GM15510 (cell line): Measurements from ENCODE around the gene PTK7.

Experiments
- POLR2A ChIP-seq: IDR thresholded peaks from 3 replicates; pipeline ENCODE4 v1.6.1; 2011; ENCODE audit warnings: borderline replicate concordance; ENCODE audit not compliant: insufficient read length; ENCODE audit errors: extremely low read depth

PTK7 gene

DNA sequence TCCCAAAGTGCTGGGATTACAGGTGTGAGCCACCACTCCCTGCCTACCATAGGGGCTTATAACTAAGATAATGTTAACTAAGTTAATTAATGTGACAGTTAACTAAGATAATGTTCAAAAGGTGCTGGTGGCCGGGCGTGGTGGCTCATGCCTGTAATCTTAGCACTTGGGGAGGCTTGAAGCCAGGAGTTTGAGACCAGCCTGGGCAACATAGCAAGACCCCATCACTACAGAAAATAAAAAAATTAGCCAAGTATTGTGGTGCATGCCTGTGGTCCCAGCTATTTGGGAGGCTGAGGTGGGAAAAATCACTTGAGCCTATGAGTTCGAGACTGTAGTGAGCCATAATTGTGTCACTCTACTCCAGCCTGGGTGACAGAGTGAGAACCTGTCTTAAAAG, 62.2 kb downstream of the PTK7 start:
- TF ChIP-seq POLR2A: no peak

DNA sequence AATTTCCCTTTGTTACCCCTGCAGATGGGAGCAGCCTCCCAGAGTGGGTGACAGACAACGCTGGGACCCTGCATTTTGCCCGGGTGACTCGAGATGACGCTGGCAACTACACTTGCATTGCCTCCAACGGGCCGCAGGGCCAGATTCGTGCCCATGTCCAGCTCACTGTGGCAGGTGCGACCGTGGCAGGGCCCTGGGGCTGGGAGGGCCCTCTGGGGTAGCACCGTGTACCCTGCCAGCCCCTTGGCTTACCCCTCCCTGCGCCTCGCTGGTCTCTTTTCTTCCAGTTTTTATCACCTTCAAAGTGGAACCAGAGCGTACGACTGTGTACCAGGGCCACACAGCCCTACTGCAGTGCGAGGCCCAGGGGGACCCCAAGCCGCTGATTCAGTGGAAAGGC, 65.5 kb downstream of the PTK7 start:
- no peak for TF ChIP-seq POLR2A

- TF ChIP-seq POLR2A: no peak
These were observed 66.0 kb downstream of the PTK7 start for GRCh38 chr6:43142101-43142500.

DNA sequence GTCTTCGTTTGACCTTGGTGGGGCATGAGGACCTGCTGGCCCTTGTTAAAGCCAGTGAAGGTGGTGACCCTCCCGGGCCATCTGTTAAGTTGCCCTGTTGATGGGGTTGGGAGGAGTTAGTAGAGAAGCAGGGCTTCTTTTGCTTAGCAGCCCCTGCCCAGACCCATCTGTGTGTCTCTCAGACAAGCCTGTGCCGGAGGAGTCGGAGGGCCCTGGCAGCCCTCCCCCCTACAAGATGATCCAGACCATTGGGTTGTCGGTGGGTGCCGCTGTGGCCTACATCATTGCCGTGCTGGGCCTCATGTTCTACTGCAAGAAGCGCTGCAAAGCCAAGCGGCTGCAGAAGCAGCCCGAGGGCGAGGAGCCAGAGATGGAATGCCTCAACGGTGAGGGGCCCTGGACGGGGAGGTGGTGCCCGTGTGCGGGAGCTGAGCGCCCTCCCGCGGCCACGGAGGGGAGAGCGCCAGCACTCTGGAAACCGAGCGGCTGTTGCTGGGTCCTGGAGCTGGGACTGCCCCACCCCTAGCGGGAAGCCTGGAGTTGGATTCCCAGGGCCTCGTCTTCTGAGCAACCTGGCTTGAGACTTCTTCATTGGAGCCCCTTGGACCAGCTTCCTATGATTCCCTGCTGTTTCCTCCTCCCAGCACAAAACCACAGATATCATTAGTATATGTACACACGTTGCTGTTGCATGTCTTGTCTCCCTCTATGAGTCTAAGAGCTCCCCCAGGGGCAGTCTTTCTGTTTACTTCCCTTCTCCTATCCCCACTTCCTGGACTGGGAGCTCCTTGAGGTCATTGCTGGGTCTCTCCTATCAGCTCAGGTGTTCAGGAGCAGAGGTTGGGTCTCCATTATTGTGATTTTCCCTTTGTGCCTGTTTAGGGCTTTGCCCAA, 67.4 kb downstream of the PTK7 start:
- TF ChIP-seq POLR2A: no peak

DNA sequence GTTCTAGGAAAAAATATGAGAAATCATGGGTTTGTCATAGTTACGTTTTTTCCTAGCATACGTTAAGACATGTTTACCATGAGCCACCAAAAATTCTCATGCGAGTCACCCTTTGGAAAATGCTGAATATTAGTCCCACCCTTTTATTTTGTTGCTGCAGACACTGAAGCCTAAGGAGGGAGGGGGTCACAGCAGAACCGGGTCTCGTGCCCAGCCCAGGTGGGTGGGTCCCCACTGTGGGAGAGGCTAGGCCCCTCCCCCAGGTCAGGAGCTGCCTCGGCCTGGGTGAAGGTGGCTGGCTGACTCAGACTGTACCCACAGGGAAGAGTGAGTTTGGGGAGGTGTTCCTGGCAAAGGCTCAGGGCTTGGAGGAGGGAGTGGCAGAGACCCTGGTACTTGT, 68.8 kb downstream of the PTK7 start:
- TF ChIP-seq POLR2A: no peak

DNA sequence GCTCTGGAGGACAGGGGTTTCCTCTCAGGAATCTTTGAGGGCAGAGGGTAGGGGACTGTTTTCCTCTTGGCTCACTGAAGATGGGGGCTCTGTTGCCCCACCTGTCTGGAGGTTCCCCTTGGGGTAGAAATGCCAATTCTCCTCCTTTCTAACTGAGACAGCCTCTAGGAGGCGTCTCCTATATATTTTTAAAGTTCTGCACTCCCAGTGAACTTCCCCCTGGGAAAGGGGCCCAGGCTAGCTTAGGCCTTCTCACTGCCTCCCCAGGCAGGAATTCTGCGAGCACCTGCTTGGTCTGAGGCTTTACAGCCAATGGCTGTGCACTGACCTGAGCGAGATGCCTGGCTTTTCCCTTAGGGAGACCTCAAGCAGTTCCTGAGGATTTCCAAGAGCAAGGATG, 70.1 kb downstream of the PTK7 start:
- TF ChIP-seq POLR2A: no peak

- TF ChIP-seq POLR2A: no peak
These were observed 70.9 kb downstream of the PTK7 start for GRCh38 chr6:43146709-43147688.

DNA sequence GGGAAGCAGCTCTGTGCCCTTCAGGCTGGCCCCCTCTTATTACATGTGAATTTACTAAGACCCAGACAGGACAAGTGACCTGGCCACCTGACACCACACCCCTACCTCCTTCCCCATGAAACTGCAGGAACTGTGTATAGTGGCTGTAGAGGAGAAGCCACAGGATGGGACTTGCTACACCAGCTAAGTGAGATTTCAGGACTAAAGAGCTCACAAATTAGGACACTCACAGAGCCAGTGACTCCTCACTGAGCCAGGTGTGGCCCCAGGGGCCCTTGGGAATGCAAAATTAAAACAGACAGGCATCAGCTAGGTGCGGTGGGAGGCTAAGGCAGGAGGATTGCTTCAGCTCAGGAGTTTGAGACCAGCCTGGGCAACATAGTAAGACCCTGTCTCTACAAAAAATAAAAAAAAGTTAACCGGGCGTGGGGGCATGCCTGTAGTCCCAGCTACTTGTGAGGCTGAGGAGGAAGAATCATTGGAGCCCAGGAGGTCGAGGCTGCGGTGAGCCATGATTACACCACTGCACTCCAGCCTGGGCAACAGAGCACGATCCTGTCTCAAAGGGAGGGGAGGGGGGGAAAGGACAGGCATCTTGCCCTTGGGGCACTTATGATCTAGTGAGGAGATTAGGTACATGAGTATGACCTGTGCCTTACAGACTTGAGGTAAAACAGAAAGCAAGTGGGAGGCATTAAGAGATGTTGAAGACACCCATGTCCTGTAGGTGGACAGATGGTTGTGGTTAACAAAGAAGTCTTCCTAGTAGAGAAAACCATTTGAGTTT, 71.8 kb downstream of the PTK7 start:
- no peak for TF ChIP-seq POLR2A

- no peak for TF ChIP-seq POLR2A
These were observed 73.2 kb downstream of the PTK7 start for GRCh38 chr6:43149265-43149664.

DNA sequence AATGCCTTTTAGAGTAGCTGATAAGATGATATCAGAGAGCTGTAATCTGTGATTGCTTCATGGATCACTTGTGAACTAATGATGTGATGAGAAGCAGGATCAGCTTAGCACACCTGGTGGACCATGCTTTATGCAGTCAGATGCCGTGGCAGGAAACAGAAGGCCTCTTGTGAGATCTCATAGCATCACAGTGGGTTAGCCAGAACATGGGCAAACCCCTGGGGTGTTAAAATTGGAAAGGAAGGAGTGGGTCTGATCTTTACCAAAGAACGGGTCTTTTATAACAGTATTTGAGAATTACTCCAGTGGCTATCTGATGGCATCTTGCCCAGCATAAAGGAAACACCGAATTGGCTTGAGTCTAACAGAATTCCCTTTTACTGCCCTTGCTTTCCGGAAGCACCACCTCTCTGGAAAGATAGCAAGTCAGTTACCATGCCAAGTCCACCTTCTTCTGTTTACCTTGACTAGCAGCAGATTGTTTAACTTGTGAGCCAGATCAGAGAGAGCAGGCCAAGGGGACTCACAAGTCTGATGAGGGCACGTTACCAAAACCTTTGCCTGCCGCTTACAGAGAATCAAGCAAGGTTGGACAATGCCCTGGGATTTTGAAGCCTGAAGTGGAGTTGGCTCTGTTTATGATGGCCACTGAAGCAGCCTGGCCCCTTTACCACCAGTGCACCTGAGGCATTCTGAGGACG, 74.1 kb downstream of the PTK7 start:
- no peak for TF ChIP-seq POLR2A

- TF ChIP-seq POLR2A: no peak
These were observed 83.5 kb downstream of the PTK7 start for GRCh38 chr6:43159599-43159998.

DNA sequence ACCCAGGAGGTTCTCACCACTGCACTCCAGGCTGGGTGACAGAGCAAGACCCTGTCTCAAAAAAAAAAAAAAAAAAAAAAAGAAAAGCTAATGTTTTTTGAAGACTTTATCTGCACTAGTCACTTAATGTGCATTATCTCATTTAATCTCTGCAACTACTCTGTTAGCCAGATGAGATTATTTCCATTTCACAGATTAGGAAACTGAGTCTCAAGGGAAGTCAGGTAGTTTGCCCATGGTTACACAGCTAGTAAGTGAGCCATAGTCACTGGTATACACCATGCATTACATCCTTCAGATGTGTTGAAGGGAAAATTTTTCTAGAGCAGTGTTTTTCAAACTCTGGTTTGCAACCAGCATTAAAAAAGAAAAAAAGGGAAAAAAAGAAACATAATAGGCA, 87.8 kb downstream of the PTK7 start:
- no peak for TF ChIP-seq POLR2A

DNA sequence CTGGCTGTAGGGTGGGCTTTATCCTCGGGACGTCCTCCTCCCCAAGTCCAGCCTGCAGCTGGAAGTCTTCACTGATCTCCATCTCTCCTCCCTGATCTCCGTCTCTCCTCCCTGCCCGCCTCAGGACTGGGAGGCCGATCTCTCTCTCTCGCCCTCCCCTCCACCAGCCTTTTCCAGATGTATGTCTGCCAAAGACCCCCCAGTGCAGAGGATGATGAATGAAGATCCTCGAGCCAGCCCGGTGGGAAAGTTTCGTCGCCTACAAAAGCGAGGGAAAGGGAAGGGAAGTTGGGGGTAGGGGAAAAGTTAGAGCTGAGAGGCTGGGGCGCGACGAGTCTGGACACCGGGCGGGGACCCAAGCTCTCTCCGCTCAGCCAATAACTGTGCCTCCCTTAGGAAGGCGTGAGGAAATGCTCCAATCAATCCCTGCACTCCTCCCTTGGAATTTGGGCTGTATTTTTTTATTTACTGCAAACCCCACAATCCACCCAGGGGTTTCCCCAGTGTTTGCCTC, 94.4 kb downstream of the PTK7 start:
- TF ChIP-seq POLR2A: no peak
